HG02763 (cell line): ENCODE results near the gene C17orf113.

Source experiments
- ATAC-seq: cut with Tn5 transposase; IDR thresholded peaks from one replicate; pipeline ENCODE4 v1.9.1; 2021; ENCODE audit warnings: mild to moderate bottlenecking, moderate library complexity; ENCODE audit not compliant: unreplicated experiment

The C17orf113 gene

GRCh38 chr17:42072323-42073187 is 22.2 kb upstream of the C17orf113 start:
- ATAC-seq = no peak

GRCh38 chr17:42071810-42072209 is 21.4 kb upstream of the C17orf113 start:
- ATAC-seq = no peak

DNA sequence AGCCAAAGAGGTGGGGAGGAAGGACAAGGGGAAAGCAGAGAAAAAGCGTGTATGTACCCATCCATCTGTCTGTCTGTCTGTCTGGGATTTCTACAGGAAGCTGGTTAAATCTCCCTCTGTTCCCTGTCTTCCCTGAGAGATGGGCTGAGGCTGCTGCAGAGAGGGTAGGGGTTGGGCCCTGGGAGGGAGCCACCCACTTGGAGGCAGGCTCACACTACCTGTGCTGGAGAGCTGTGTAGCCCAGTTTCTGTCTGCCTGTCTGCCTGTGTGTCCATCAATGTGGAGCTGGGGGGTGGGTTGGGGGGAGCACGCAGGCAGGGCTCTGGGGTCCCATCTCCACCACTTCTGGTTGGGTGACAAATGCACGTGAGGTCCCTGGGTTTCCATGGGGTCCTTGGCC is 18.6 kb upstream of the C17orf113 start:
- ATAC-seq = no peak

DNA sequence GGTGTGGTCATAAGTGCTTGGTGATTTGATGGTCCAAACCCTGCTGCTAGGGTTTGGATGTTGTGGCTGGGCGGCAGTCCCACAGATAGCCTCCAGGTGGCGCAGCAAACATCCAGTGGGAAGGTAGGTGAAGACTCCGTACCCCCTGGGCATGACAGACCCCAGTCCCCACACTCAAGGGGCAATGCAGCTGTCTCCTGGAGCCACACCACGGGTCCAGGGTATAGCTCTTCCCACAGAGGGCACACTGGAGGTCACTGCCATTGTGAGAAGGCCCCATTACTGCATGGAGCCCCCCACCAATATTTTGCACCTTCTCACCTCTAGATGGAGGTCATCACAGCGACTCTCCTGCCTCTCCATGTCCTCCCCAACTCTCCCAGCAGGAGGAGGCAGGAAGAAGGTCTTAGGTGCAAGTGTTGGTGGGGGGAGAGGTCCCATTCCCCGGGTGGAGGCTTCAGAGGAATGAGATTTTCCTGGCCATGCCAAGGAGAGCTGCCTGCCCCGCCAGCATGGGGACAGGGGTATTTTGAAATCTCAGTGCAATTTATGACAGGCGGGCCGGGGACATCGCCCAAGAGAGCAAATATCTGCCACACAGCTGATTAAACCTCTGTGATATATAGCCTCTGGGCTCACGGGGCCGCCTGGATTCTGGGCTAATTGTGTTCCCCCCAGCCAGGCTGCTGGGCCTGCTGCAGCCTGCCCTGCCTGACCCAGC is 17.1 kb upstream of the C17orf113 start:
- ATAC-seq = no peak

DNA sequence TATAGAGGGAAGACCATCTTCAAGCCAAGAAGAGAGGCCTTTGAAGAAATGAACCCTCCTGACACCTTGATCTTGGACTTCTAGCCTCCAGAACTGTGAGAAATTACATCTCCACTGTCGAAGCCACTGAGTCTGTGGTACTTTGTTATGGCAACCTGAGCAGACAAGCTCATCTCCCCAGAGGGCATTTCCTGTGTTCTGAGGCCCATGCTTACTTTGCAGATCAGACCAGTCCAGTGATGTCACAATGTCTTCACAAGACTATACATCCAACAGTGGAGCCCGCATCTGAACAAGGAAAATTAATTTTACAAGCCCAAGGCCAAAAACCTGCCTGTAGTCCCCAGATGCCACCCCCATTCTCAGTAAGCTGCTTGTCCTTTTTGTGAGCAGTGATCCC is 14.8 kb upstream of the C17orf113 start:
- no peak for ATAC-seq

GRCh38 chr17:42062681-42063080 is 12.3 kb upstream of the C17orf113 start:
- no peak for ATAC-seq

GRCh38 chr17:42061646-42062487 is 11.5 kb upstream of the C17orf113 start:
- no peak for ATAC-seq

GRCh38 chr17:42060231-42060630 is 9.8 kb upstream of the C17orf113 start:
- ATAC-seq = no peak

DNA sequence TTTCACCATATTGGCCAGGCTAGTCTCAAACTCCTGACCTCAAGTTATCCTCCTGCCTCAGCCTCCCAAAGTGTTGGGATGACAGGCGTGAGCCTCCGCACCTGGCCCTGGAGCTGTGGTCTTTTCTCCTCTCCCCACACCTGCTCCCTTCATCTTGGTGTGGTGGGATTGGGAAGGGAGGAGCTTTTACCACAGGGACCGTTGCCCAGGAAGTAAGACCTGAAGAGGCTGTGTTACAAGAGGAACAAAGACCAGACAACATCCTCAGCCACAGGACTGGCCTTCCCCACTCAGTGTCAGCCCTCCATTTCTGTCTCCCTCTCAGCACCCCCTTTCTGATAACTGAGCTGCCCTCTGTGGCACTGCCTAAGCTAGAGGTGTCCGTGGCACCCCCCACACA is 9.4 kb upstream of the C17orf113 start:
- ATAC-seq = no peak

DNA sequence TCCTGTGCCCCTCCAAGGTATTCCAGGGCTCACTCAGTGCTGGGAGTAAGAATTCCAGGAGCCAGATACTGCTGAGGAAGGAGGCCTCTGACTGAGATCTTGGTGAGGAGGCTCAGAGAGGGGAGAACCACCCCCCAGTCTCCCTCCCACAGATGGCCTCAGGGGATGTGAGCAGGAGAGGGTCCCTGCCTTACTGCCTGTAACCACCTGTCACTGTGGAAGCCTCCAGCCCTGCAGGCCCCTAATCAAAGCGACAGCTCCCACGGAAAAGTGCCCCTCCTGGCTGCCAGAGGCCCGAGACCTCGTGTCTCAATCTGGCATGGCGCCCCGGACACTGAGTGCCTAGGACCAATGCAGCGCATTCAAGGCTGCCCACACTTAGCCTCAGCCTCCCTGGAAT is 7.7 kb upstream of the C17orf113 start:
- no peak for ATAC-seq

- no peak for ATAC-seq
Observed at GRCh38 chr17:42056635-42057034, 6.2 kb upstream of the C17orf113 start.

GRCh38 chr17:42055496-42055895 is 5.1 kb upstream of the C17orf113 start:
- ATAC-seq = no peak

GRCh38 chr17:42055027-42055426 is 4.6 kb upstream of the C17orf113 start:
- ATAC-seq = no peak

GRCh38 chr17:42053731-42054500 is 3.5 kb upstream of the C17orf113 start:
- no peak for ATAC-seq

DNA sequence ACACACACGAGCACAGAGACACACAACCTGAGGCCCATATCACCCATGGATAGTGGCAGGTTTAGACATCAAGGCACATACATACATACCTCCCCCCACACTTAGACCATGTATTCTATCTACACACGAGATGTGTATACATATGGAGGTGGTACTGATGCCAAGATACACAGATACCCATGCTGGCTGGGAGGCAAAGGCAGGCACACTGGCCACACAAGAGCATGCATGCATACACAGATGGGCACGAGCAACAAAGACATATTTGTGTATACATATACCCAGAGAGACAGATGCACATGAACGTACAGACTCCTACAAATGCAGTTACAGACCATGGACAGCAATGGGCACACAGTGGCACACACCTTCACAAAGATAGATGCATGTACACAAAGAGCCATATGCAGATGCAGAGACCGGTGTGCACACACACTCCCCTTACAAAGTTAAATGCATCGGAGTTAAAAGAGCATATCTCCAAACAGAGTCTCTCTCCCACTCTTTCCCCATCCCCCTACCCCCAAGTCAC is 2.0 kb upstream of the C17orf113 start:
- ATAC-seq = no peak

DNA sequence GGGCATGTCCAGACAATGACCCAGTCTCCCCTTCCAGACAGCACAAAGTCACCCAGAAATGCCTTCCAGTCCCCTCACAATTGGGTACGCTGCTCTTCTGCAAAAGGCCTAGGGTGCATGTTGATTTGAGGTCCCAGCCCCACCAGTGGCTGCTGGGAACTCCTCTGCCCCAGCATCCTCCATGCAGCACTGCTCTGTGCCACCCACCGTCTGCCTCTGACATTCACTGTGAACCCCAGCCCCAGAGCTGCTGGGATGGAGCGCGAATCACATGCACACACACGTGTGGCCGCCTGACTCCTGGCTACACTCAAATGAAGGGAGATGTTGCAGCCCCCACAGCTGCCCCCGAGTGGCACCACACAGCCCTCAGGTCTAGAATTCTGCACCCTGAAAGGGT is 1.2 kb upstream of the C17orf113 start:
- ATAC-seq = no peak

DNA sequence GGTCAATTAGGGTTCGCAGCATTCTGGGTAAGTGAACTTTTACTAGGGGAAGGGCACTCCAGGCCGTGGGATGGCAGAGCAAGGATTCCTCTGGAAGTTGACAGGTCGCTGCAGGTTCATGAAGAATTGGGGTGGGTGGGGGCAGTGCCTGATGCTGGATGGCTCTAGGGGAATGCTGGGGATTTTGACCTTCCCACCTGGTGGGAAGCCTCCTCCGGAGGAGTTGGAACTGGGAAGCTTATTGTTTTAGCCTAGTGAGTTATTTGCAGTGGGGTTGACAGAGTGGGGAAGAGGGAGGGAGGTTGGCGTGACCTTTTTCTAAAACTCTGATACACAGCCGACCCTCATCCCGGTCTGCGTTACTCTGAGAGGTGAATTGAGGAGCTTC is 606 bp upstream of the C17orf113 start:
- ATAC-seq = no peak

DNA sequence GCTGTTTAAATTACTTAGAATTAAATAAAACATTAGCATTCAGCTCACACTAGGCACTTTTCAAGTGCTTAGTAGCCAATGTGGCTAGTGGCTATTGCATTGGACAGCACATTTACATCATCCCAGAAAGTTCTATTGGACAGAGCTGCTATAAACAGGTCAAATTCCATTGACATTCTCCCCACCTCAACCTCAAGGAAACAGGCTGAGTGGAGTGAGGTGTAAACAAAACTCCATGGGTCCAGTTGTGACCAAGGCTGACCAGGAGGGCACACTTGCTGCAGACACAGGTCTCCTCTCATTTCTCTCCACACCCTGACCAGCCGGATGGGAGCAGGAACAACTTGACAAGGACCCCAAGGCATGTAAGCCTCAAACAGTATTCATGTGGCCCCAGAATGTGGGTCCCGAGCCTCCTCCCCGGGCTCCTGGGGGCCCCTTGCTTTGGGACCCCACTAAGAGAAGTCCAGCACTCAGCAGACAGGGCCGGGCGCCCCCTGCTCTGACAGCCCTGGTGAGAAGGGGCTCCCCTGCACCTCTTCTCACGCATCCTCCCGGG is 488 bp downstream of the C17orf113 start:
- no peak for ATAC-seq

DNA sequence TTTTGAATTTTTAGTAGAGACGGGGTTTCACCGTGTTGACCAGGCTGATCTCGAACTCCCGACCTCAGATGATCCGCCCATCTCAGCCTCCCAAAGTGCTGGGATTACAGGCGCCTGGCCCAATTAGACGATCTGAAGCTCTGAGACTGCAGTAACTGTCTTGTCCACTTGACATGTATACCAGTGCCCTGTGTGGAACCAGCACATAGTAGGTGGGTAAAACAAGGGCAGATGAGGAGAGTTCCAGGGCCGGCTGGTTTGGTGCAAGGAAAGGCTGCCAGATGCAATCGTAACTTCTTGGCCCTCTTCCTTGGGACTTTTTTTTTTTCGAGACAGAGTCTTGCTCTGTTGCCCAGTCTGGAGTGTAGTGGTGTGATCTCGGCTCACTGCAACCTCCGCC is 3.1 kb downstream of the C17orf113 start:
- no peak for ATAC-seq

DNA sequence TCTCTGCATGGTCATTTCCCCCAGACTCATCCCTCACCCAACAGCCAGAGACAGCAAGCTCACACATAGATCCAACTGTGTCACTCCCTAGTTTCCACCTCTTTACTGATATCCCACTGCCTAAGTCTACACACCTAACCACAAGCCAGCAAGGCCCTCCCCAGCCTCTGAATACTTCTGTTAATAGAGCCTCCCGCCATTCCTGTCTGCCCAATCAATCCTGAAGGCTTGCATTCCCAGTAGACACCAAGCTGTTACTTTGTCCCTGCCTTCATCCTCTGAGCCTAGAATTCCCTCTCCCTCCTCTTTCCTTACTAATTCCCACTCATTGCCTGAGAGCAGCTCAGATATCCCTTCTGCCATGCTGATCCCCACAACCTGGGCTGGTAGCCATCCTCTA is 4.7 kb downstream of the C17orf113 start:
- ATAC-seq = no peak
